Medulla oblongata (tissue), 1 donor: ENCODE measurements around the gene AATF.

Experiments used
- DNase-seq: peaks from one replicate; pipeline ENCODE4 v3.0.0-alpha.2; 2015; ENCODE audit errors: extremely low spot score

Gene AATF

DNA sequence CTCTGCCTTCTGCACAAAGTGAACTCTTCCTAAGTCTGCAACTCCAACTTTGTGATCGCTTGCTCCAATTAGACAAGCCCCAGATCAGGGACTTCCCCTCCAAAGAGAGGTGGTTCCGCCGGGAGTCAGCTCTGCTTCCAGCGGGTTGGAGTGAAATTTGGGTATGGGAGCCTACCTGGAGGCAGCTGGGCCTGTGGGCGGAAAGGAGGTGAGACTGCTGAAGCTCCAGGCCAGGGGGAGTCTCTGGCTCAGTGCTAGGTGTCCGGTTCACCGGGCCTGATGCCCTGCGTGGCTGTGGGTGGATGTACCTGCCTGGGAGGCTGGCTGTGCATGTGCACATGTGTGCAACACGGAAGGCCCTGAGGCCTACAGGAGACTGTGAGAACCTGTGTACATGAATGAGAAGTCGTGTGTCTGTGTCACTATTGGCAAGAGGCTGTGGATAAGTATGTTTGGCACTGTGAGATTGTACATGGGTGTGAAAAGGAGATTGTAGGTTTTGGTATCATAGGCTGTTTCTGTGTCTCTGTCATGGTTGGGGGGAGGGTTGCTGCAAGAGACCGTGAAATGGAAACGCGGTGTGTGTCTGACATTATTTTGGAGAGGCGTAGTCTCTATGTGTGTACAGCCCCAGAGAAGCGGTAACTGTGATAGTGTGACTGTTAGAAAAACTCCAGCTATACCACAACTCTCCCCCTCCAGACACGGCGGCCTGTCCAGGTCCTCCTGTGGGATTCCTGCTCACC lies 7.3 kb upstream of the AATF start:
- no peak for DNase-seq

DNA sequence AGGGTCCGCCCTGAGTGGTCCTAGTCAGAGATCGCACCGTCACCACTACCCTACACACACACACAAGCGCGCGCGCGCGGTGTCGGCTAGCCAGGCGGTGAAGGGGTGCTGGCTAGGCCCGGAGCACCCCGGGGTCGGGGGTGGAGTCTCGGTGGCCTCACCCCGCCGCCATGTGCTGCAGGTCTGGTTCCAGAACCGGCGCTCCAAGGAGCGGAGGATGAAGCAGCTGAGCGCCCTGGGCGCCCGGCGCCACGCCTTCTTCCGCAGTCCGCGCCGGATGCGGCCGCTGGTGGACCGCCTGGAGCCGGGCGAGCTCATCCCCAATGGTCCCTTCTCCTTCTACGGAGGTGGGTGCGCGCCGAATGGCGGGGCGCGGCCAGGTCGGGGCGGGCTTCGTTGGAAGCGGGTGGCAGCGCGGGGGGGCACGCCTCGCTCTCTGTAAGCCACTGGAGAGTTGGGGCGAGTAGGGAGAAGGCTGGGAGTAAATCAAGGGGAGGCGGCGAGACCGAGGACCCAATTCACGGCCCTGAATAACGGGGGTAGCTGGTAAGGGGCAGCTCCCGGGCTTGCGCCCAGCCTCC lies 6.6 kb upstream of the AATF start:
- no peak for DNase-seq

DNA sequence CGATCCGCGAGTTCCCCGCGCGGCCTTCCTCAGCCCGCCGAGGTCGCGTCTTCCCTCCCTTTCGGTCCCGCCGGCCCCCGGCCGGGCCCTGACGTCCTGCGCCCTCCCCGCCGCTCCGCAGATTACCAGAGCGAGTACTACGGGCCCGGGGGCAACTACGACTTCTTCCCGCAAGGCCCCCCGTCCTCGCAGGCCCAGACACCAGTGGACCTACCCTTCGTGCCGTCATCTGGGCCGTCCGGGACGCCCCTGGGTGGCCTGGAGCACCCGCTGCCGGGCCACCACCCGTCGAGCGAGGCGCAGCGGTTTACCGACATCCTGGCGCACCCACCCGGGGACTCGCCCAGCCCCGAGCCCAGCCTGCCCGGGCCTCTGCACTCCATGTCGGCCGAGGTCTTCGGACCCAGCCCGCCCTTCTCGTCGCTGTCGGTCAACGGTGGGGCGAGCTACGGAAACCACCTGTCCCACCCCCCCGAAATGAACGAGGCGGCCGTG lies 6.1 kb upstream of the AATF start:
- no peak for DNase-seq

- DNase-seq, result no peak
These were observed 5.2 kb upstream of the AATF start for GRCh38 chr17:36943250-36944191.

GRCh38 chr17:36944553-36944952 lies 4.2 kb upstream of the AATF start:
- no peak for DNase-seq

DNA sequence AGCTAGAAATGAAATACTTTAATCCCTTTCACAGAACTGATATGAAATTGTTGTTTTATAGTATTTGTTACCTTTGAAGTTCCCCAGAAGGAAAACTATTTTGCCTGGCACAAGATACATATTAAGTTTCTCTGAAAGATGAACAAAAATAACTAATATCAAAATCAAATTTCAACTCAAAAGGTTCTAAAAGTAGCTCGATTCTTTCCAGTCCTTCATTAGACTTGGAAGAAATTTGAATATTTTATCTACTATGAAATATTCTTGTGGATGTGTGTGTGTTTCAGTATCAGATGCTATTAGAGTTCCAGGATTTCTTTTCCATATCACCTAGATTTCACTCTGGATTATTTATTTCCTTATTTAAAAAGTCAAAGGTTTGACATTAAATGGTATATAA lies 3.6 kb upstream of the AATF start:
- DNase-seq, result no peak

GRCh38 chr17:36945959-36946725 lies 2.6 kb upstream of the AATF start:
- no peak for DNase-seq

- no peak for DNase-seq
These were observed 2.0 kb upstream of the AATF start for GRCh38 chr17:36946726-36947091.

- no peak for DNase-seq
These were observed 635 bp upstream of the AATF start for GRCh38 chr17:36947922-36948716.

DNA sequence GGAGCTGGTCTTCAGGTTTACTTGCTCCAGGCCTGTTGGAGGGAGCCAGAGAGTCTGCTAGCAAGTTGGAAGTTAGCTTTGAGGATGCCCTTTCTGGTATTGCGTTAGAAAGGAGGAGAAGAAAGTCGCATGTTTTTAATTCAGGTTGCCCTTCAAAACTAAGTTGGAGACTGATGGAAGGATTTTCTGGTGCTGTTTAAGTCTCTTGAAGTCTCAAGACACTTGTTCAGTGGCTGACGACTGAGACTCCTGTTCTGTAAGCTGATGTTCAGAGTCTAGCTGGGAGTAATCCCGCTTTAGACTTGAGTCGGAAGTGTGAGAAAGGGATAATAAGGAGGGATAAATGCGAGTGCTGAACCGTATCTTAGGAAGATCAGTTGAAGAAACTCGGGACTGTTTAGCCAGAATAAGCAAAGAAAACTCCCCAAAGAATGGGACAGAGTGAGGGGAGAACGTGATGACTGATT lies 740 bp downstream of the AATF start:
- DNase-seq, result peak; percentile 57

DNA sequence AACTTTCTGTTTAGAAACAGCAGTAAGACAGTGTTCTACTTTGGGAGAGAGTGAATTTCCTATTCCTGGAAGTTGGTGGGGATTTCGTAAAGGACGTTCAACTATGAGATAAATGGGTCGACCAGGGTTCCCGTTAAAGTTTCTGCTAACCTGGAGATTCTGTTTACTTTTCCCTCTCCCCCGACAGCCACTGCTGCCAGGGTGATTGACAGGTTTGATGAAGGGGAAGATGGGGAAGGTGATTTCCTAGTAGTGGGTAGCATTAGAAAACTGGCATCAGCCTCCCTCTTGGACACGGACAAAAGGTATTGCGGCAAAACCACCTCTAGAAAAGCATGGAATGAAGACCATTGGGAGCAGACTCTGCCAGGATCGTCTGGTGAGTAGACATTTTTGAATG lies 1.3 kb downstream of the AATF start:
- no peak for DNase-seq

DNA sequence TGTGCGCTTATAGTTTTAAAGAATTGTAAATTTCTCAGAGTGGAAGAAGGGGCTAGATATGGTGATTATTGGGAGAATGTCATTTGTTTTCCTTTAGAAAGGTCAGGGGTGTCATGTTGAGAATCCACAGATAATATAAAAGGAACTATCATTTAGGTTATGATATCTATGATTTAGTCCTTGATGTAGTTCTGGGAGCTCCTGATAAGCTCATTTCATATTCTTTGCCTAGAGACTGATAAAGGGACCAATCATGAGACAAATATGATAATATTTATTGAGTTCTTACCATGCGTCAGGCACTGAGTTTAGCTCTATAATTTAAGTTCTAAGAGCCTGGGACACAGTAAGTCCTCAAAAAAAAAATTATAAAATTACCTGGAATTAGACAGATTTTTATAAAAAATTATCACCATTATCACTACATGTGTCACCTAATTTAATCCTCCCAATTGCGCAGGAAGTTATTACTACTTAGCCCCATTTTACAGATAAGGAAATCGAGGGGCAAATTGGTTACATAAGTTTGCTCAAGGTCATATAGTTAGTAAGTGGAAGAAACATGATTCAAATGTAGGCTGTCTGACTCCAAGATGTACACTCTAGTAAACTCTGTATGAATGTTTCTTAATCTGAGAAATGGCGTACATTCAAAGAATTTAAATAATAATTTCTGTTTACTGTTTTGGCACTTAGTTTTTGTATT lies 2.5 kb downstream of the AATF start:
- no peak for DNase-seq

GRCh38 chr17:36971508-36971907 lies 22.8 kb downstream of the AATF start:
- DNase-seq, result no peak

GRCh38 chr17:36972186-36972700 lies 23.5 kb downstream of the AATF start:
- no peak for DNase-seq

- no peak for DNase-seq
These were observed 24.2 kb downstream of the AATF start for GRCh38 chr17:36972905-36973304.

GRCh38 chr17:36975922-36976515 lies 27.3 kb downstream of the AATF start:
- DNase-seq, result no peak

DNA sequence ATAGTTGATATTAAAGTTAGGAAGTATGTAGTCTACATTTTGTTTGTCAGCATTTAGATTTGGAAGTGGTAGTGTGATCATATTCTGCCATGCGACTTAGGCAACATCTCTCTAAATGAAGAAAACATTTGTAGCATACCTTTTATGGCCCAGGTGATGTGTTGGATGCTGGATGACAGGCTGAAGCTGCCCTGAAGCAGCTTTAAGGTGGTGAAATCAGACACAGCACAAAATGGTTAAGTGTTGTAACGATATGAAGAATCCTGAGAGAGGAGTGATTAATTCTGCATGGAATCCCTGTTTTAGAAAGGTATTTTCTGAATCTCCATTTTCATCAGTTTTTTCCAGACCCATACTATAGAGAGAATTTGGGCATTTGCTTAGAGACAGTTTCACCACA lies 28.3 kb downstream of the AATF start:
- no peak for DNase-seq

- DNase-seq, result no peak
These were observed 28.8 kb downstream of the AATF start for GRCh38 chr17:36977568-36977967.

GRCh38 chr17:36978810-36979564 lies 30.2 kb downstream of the AATF start:
- DNase-seq, result peak; percentile 12
